AG04450 (cell line): ENCODE results near the gene MRPL14. TPM values are rescaled to one million over a fixed set of nuclear protein-coding genes. Genes with fewer than 3 reads are reported as not detected.
A peak's percentile ranks its signal among the peaks of the same experiment; 100 is the strongest.

Source experiments
- CTCF ChIA-PET: fragments of 300-600, 350-600 bp; formaldehyde crosslinking; extraction: SDS; loops from one replicate; lab custom pipeline; 2022; ENCODE audit warnings: antibody characterized with exemption, inconsistent platforms; lab: Charles Lee
- POLR2A ChIA-PET: fragments of 350-600 bp; formaldehyde crosslinking; extraction: SDS; loops from one replicate; lab custom pipeline; 2021; ENCODE audit warnings: antibody characterized with exemption, inconsistent platforms; lab: Yijun Ruan, JAX
- DNase-seq: peaks from one replicate; pipeline ENCODE4 v3.0.0-alpha.2; 2011; ENCODE audit warnings: low read depth, low spot score
- H3K27ac ChIP-seq: one replicate; pipeline ENCODE4 v1.5.1; 2012; ENCODE audit warnings: low read depth, low read length, control low read depth
- H3K27me3 ChIP-seq: one replicate; pipeline ENCODE4 v1.6.0; 2012; ENCODE audit warnings: low read length; ENCODE audit not compliant: control insufficient read depth, insufficient read depth
- H3K4me3 ChIP-seq: 2 replicates; pipeline ENCODE4 v1.5.1; 2011; ENCODE audit warnings: mild to moderate bottlenecking, low read depth, low read length, control low read depth
- H3K9me3 ChIP-seq: 2 replicates; pipeline ENCODE4 v1.5.1; 2012; ENCODE audit warnings: low read length; ENCODE audit not compliant: control insufficient read depth, insufficient read depth
- CTCF ChIP-seq: IDR thresholded peaks from 2 replicates; pipeline ENCODE4 v1.5.1; 2011; ENCODE audit warnings: low read depth, low read length, control low read depth, inconsistent platforms
- polyA minus RNA-seq: library from RNA; depleted of rRNA, polyadenylated mRNA; stranded (reverse); fragments of >200 nt; gene quantifications from 2 replicates; pipeline ENCODE4 v1.2.3, GENCODE V29; 2011; rRNA and poly(A)+ RNA removed
- polyA plus RNA-seq: library from polyadenylated mRNA; depleted of rRNA; stranded (reverse); fragments of >200 nt; gene quantifications from 2 replicates; pipeline ENCODE4 v1.2.3, GENCODE V29; 2011; rRNA removed

The MRPL14 gene
- polyA plus RNA-seq (57.3 and 64.1 TPM in 2 replicates), polyA minus RNA-seq (22.5 and 31.9 TPM in 2 replicates)

- peak; percentile 54 for DNase-seq
- Histone ChIP-seq H3K27me3 (no peaks in the 10 kb centered on the region), H3K9me3 (no peaks in the 10 kb centered on the region; the same call in 1 of the 2 replicates), H3K4me3 (peak within 1 kb of the TSS; percentile 80), H3K27ac (peak within 1 kb of the TSS; percentile 90)
- POLR2A ChIA-PET: no interaction called here
- CTCF ChIA-PET: no interaction called here
- TF ChIP-seq CTCF: no peak
Observed at GRCh38 chr6:44127186-44128019, at the start of gene MRPL14, which contains the start of gene TMEM63B. Gene MRPL14, minus strand, starts transcription at chr6:44127452. Its CDS starts 10,841 bp downstream, at chr6:44116611. Gene TMEM63B, plus strand, starts transcription at chr6:44127554. Its CDS starts 7,031 bp downstream, at chr6:44134585.

GRCh38 chr6:44176130-44176761 is 49.0 kb upstream of the MRPL14 start:
- POLR2A ChIA-PET: no interaction called here

GRCh38 chr6:44172731-44173500 is 45.7 kb upstream of the MRPL14 start:
- Histone ChIP-seq H3K27ac (no peak overlapping the region), H3K9me3 (peaks cover 7% of the 10 kb centered on the region), H3K27me3 (peaks cover 19% of the 10 kb centered on the region), H3K4me3 (no peak overlapping the region)
- ChIA-PET POLR2A (interaction anchor here (1.1 to 1.7 kb wide), 2 partner anchors 73 to 84 kb away, joined by 6 to 8 read pairs; partner anchors contain the start of genes HSP90AB1 and SLC35B2), CTCF (interaction anchor here (0.6 to 3.5 kb wide), 24 partner anchors 10 to 170 kb away, joined by 3 to 30 read pairs (median 4); partner anchors contain the start of gene HSP90AB1)
- TF ChIP-seq CTCF: peak; percentile 89
- DNase-seq: peak; percentile 27

More at GRCh38 chr6:44176130-44176761, 49.0 kb upstream of the MRPL14 start:
- no peaks in the 10 kb centered on the region for H3K9me3 ChIP-seq
- H3K4me3 ChIP-seq: no peak overlapping the region
- no peaks in the 10 kb centered on the region for H3K27me3 ChIP-seq
- CTCF ChIA-PET: interaction anchor here (1.1 to 1.6 kb wide), 2 partner anchors 59 to 92 kb away, joined by 3 to 6 read pairs; no protein-coding TSS in a partner anchor
- H3K27ac ChIP-seq: no peak overlapping the region
- TF ChIP-seq CTCF: no peak
- no peak for DNase-seq

- no peak for TF ChIP-seq CTCF
- H3K27me3 ChIP-seq: peaks cover 19% of the 10 kb centered on the region
- H3K4me3 ChIP-seq: no peak overlapping the region
- ChIA-PET POLR2A (interaction anchor here (1.1 to 1.7 kb wide), 2 partner anchors 74 to 85 kb away, joined by 6 to 8 read pairs; partner anchors contain the start of genes HSP90AB1 and SLC35B2), CTCF (interaction anchor here (0.6 to 3.5 kb wide), 18 partner anchors 9 to 168 kb away, joined by 3 to 30 read pairs (median 4); no protein-coding TSS in a partner anchor)
- H3K27ac ChIP-seq: no peak overlapping the region
- peaks cover 7% of the 10 kb centered on the region for H3K9me3 ChIP-seq
- DNase-seq: no peak
Observed at GRCh38 chr6:44171899-44172546, 44.8 kb upstream of the MRPL14 start.
